ENCODE measurements around the gene FTH1.

- TF ChIP-seq CTCF (IDR thresholded peaks at IDR 0.05) (no peak), POLR2AphosphoS5 (IDR thresholded peaks at IDR 0.05; ENCODE audit: low read depth, low read length) (no peak)
- TF ChIP-seq, protein P1, sequence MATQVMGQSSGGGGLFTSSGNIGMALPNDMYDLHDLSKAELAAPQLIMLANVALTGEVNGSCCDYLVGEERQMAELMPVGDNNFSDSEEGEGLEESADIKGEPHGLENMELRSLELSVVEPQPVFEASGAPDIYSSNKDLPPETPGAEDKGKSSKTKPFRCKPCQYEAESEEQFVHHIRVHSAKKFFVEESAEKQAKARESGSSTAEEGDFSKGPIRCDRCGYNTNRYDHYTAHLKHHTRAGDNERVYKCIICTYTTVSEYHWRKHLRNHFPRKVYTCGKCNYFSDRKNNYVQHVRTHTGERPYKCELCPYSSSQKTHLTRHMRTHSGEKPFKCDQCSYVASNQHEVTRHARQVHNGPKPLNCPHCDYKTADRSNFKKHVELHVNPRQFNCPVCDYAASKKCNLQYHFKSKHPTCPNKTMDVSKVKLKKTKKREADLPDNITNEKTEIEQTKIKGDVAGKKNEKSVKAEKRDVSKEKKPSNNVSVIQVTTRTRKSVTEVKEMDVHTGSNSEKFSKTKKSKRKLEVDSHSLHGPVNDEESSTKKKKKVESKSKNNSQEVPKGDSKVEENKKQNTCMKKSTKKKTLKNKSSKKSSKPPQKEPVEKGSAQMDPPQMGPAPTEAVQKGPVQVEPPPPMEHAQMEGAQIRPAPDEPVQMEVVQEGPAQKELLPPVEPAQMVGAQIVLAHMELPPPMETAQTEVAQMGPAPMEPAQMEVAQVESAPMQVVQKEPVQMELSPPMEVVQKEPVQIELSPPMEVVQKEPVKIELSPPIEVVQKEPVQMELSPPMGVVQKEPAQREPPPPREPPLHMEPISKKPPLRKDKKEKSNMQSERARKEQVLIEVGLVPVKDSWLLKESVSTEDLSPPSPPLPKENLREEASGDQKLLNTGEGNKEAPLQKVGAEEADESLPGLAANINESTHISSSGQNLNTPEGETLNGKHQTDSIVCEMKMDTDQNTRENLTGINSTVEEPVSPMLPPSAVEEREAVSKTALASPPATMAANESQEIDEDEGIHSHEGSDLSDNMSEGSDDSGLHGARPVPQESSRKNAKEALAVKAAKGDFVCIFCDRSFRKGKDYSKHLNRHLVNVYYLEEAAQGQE (IDR thresholded peaks at IDR 0.05; ENCODE audit: insufficient read depth in 1 of 2, low read depth in 2 of 2, low read length in 1 of 2): no peak
Measured at GRCh38 chr11:61976420-61976800, 9.0 kb upstream of the FTH1 start.

All from Panc1 (cell line).